Measurements from ENCODE around the gene ERBB2.

ERBB2 gene

GRCh38 chr17:39664581-39665561 is 35.0 kb upstream of the ERBB2 start, which contains the start of gene TCAP:
TCAP (plus strand) TSS chr17:39665349; CDS start chr17:39665360, 11 bp downstream.
- no peak within 1 kb of the TSS for H3K4me3 ChIP-seq (ENCODE audit: low read length)
- no peak for DNase-seq (ENCODE audit: low read depth, low spot score)

- no peak for DNase-seq (ENCODE audit: low read depth, low spot score)
- no peak overlapping the region for H3K4me3 ChIP-seq (ENCODE audit: low read length)
Observed at GRCh38 chr17:39665642-39666224, 34.1 kb upstream of the ERBB2 start.

- DNase-seq (ENCODE audit: low read depth, low spot score), result no peak
- H3K4me3 ChIP-seq (ENCODE audit: low read length), result no peak overlapping the region
Observed at GRCh38 chr17:39666231-39666600, 33.6 kb upstream of the ERBB2 start.

- DNase-seq (ENCODE audit: low read depth, low spot score), result no peak
- H3K4me3 ChIP-seq (ENCODE audit: low read length), result no peak overlapping the region
Observed at GRCh38 chr17:39666601-39667261, 33.1 kb upstream of the ERBB2 start.

- H3K4me3 ChIP-seq (ENCODE audit: low read length), result no peak overlapping the region
- DNase-seq (ENCODE audit: low read depth, low spot score), result no peak
Observed at GRCh38 chr17:39667262-39667944, 32.5 kb upstream of the ERBB2 start.

- no peak for DNase-seq (ENCODE audit: low read depth, low spot score)
- no peak within 1 kb of the TSS for H3K4me3 ChIP-seq (ENCODE audit: low read length)
Observed at GRCh38 chr17:39667945-39668924, 31.6 kb upstream of the ERBB2 start, which contains the start of gene PNMT. PNMT (plus strand) TSS chr17:39668453; CDS start chr17:39668476, 23 bp downstream.

GRCh38 chr17:39669897-39670735 is 29.7 kb upstream of the ERBB2 start:
- DNase-seq (ENCODE audit: low read depth, low spot score), result no peak
- no peak overlapping the region for H3K4me3 ChIP-seq (ENCODE audit: low read length)

GRCh38 chr17:39670746-39671145 is 29.1 kb upstream of the ERBB2 start:
- DNase-seq (ENCODE audit: low read depth, low spot score), result no peak
- H3K4me3 ChIP-seq (ENCODE audit: low read length), result no peak overlapping the region

- no peak for DNase-seq (ENCODE audit: low read depth, low spot score)
- H3K4me3 ChIP-seq (ENCODE audit: low read length), result no peak overlapping the region
Observed at GRCh38 chr17:39671651-39672521, 28.0 kb upstream of the ERBB2 start.

GRCh38 chr17:39672522-39673334 is 27.1 kb upstream of the ERBB2 start:
- H3K4me3 ChIP-seq (ENCODE audit: low read length), result no peak overlapping the region
- DNase-seq (ENCODE audit: low read depth, low spot score), result no peak

GRCh38 chr17:39673335-39674081 is 26.4 kb upstream of the ERBB2 start:
- no peak for DNase-seq (ENCODE audit: low read depth, low spot score)

GRCh38 chr17:39674179-39674578 is 25.7 kb upstream of the ERBB2 start:
- H3K4me3 ChIP-seq (ENCODE audit: low read length), result no peak overlapping the region
- DNase-seq (ENCODE audit: low read depth, low spot score), result no peak

More at GRCh38 chr17:39673335-39674081, 26.4 kb upstream of the ERBB2 start:
- H3K4me3 ChIP-seq (ENCODE audit: low read length), result no peak overlapping the region

GRCh38 chr17:39674702-39675389 is 25.0 kb upstream of the ERBB2 start:
- H3K4me3 ChIP-seq (ENCODE audit: low read length), result no peak overlapping the region
- no peak for DNase-seq (ENCODE audit: low read depth, low spot score)

GRCh38 chr17:39675390-39676082 is 24.3 kb upstream of the ERBB2 start:
- H3K4me3 ChIP-seq (ENCODE audit: low read length), result no peak overlapping the region
- no peak for DNase-seq (ENCODE audit: low read depth, low spot score)
